Naive B cell (primary cell): ENCODE data around the gene LONP1. TPM values are rescaled to one million over a fixed set of nuclear protein-coding genes. Genes with fewer than 3 reads are reported as not detected.
A peak's percentile ranks its signal among the peaks of the same experiment; 100 is the strongest.
"Not testable (repeated sequence)": the region's sequence is repeated elsewhere in the genome, so short reads cannot be mapped to it uniquely, and the experiment has no call there.

Experiments
- ATAC-seq, 2 donors: fragments of 150-1000 bp; cut with Tn5 transposase; 2 replicates each; pipeline ENCODE4 v1.10.0; 2021; ENCODE audit warnings: low read depth in 2 of 2, mild to moderate bottlenecking in 2 of 2, moderate library complexity in 2 of 2
- DNase-seq: peaks from one replicate; pipeline ENCODE4 v3.0.0; 2022
- H3K27ac Mint-ChIP-seq, 6 donors: one replicate each; pipeline ENCODE4 v1.8.0; 2020 to 2022; ENCODE audit warnings: mild to moderate bottlenecking in 6 of 6, mixed read lengths in 6 of 6, moderate library complexity in 5 of 6, inconsistent platforms in 2 of 6
- H3K27me3 Mint-ChIP-seq, 3 donors: one replicate each; pipeline ENCODE4 v1.8.0; 2021 to 2022; ENCODE audit warnings: mixed read lengths in 3 of 3, mild to moderate bottlenecking in 1 of 3
- H3K36me3 Mint-ChIP-seq, 2 donors: one replicate each; pipeline ENCODE4 v1.8.0; 2020 to 2022; ENCODE audit warnings: mixed read lengths in 2 of 2, inconsistent platforms in 1 of 2, mild to moderate bottlenecking in 1 of 2
- H3K4me1 Mint-ChIP-seq, 3 donors: one replicate each; pipeline ENCODE4 v1.8.0; 2020 to 2022; ENCODE audit warnings: mixed read lengths in 3 of 3, inconsistent platforms in 1 of 3, mild to moderate bottlenecking in 1 of 3, moderate library complexity in 1 of 3
- H3K4me3 Mint-ChIP-seq, 8 donors: one replicate each; pipeline ENCODE4 v1.8.0; 2020 to 2022; ENCODE audit warnings: mild to moderate bottlenecking in 8 of 8, mixed read lengths in 8 of 8, moderate library complexity in 8 of 8, inconsistent platforms in 2 of 8
- H3K9me3 Mint-ChIP-seq, 7 donors: one replicate each; pipeline ENCODE4 v1.8.0; 2020 to 2022; ENCODE audit warnings: mixed read lengths in 7 of 7, mild to moderate bottlenecking in 5 of 7, inconsistent platforms in 2 of 7, moderate library complexity in 1 of 7
- polyA plus RNA-seq, 6 donors: library from polyadenylated mRNA; unstranded; fragments of 300-500 nt; fragmentation: Illumina TruSeq; gene quantifications; one replicate each; pipeline ENCODE4 v1.2.3, GENCODE V29; 2021; ENCODE audit warnings: low read depth in 6 of 6

Gene LONP1
- polyA plus RNA-seq, 6 donors from 2014 or later, result 16.7 to 40.6 (median 21.7) TPM

GRCh38 chr19:5706876-5707573 lies 12.9 kb downstream of the LONP1 start:
- DNase-seq (no peak), ATAC-seq (no peak)
- Mint-ChIP-seq H3K36me3 (peaks cover 0 to 8% of the 10 kb centered on the region in 2 donors), H3K27me3 (no peaks in the 10 kb centered on the region), H3K4me1 (peaks cover 0 to 5% (median 0%) of the 10 kb centered on the region in 3 donors), H3K4me3 (peak overlapping the region in 2 of 8 donors; percentile 9 to 60), H3K27ac (peak overlapping the region in 3 of 6 donors; percentile 28 to 66 (median 65)), H3K9me3 (no peaks in the 10 kb centered on the region)

DNA sequence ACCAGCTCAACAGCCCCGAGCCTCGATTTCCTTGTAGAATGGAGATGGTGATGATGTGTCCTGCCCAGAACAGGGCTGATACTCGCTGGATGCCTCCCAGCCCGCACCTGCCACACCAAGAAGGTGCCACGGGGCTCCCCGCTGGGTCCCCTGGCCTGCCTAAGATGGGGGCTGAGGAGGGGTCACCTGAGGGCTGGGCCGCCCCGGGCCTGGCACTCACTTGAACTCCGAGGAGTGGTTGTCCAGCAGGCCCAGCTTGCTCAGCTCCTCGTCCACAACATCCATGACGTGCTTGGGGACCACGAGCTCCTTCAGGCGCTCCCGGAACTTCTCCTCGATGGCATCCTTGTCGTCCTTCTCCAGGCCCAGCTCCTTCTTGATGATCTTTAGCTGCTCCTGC lies 14.4 kb downstream of the LONP1 start:
- peaks cover 0 to 5% (median 0%) of the 10 kb centered on the region in 3 donors for H3K4me1 Mint-ChIP-seq
- peaks cover 0 to 8% of the 10 kb centered on the region in 2 donors for H3K36me3 Mint-ChIP-seq
- ATAC-seq, result no peak
- no peak for DNase-seq
- H3K27me3 Mint-ChIP-seq, result no peaks in the 10 kb centered on the region
- no peak overlapping the region for H3K27ac Mint-ChIP-seq
- no peak overlapping the region for H3K4me3 Mint-ChIP-seq
- no peaks in the 10 kb centered on the region for H3K9me3 Mint-ChIP-seq

DNA sequence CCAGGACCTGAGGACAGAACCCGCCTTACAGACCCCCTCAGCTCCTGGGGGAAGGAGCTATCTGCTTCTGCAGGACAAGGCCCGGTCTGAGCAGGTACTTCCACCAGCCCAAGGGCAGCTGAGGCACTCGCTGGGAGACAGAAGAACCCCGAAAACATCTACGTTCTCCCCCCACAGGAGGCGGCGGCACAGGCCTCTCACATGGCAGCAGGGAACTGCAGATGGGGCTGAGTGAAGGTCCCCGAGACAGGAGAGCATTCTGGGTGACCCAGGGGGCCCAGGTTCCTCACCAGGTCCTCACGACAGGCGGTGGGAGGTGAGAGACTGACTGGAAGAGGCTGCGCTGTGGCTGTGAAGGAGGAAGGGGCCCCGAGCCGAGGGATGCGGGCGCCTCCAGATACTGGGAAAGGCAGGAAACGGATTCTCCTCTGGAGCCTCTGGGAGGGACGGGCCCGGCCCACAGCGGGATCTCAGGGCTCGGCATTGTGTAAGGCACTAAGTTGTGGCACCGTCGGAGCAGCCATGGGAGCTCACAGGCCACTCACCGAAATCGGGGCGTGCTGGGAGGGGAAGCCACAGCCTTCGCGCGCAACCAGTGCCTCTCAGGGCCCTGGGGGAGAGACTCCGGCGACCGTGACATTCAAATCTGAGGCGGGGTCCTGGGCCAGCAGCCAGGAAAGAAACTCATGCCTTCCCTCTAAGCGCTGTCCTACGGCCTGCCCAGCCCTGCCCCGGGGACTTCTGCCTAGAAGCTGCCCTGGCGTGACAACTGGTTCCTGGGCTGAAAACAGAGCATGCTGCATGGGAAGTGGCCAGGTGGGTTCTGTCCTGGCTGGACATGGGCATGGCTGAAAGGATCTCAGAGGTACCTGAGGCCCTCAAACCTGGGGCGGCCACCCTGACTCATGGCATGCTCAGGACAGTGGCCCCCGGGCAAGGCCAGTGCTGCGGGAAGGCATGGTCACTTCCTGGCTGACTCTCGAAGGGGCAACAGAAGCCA lies 15.8 kb downstream of the LONP1 start:
- Mint-ChIP-seq H3K27me3 (no peaks in the 10 kb centered on the region), H3K36me3 (peaks cover 0 to 8% of the 10 kb centered on the region in 2 donors), H3K9me3 (no peaks in the 10 kb centered on the region), H3K4me1 (peaks cover 0 to 5% (median 0%) of the 10 kb centered on the region in 3 donors), H3K4me3 (no peak overlapping the region), H3K27ac (peak overlapping the region in 1 of 6 donors; percentile 67)
- ATAC-seq (no peak), DNase-seq (no peak)

GRCh38 chr19:5702053-5702410 lies 17.9 kb downstream of the LONP1 start:
- not testable (repeated sequence) for H3K27ac Mint-ChIP-seq, DNase-seq, H3K9me3 Mint-ChIP-seq, H3K36me3 Mint-ChIP-seq, H3K27me3 Mint-ChIP-seq, H3K4me1 Mint-ChIP-seq, H3K4me3 Mint-ChIP-seq, ATAC-seq

GRCh38 chr19:5700455-5701092 lies 19.4 kb downstream of the LONP1 start:
- DNase-seq (no peak), ATAC-seq (no peak)
- peaks cover 0 to 8% of the 10 kb centered on the region in 2 donors for H3K36me3 Mint-ChIP-seq
- H3K27ac Mint-ChIP-seq, result peak overlapping the region in 1 of 6 donors; percentile 37
- no peaks in the 10 kb centered on the region for H3K9me3 Mint-ChIP-seq
- H3K27me3 Mint-ChIP-seq, result no peaks in the 10 kb centered on the region
- H3K4me3 Mint-ChIP-seq, result no peak overlapping the region
- H3K4me1 Mint-ChIP-seq, result peaks cover 0 to 5% (median 0%) of the 10 kb centered on the region in 3 donors

GRCh38 chr19:5698635-5699422 lies 21.1 kb downstream of the LONP1 start:
- peak overlapping the region in 3 of 6 donors; percentile 18 to 60 (median 19) for H3K27ac Mint-ChIP-seq
- ATAC-seq (peak; percentile 14 to 45), DNase-seq (no peak)
- H3K4me1 Mint-ChIP-seq, result peaks cover 0 to 11% (median 0%) of the 10 kb centered on the region in 3 donors
- H3K27me3 Mint-ChIP-seq, result no peaks in the 10 kb centered on the region
- H3K9me3 Mint-ChIP-seq, result no peaks in the 10 kb centered on the region
- H3K36me3 Mint-ChIP-seq, result peaks cover 0 to 8% of the 10 kb centered on the region in 2 donors
- no peak overlapping the region for H3K4me3 Mint-ChIP-seq

- Mint-ChIP-seq H3K9me3 (no peaks in the 10 kb centered on the region), H3K36me3 (peaks cover 0 to 6% of the 10 kb centered on the region in 2 donors), H3K4me1 (peaks cover 0 to 11% (median 3%) of the 10 kb centered on the region in 3 donors), H3K4me3 (peak overlapping the region in 1 of 8 donors; percentile 62), H3K27ac (peak overlapping the region in 1 of 6 donors; percentile 44), H3K27me3 (no peaks in the 10 kb centered on the region)
- DNase-seq, result no peak
- ATAC-seq, result no peak
Measured at GRCh38 chr19:5697890-5698634, 21.9 kb downstream of the LONP1 start.

GRCh38 chr19:5697022-5697889 lies 22.7 kb downstream of the LONP1 start:
- H3K4me3 Mint-ChIP-seq, result peak overlapping the region in 2 of 8 donors; percentile 60 to 62
- peaks cover 0 to 7% of the 10 kb centered on the region in 2 donors for H3K36me3 Mint-ChIP-seq
- no peaks in the 10 kb centered on the region for H3K9me3 Mint-ChIP-seq
- ATAC-seq (no peak), DNase-seq (no peak)
- peaks cover 5 to 19% (median 11%) of the 10 kb centered on the region in 3 donors for H3K4me1 Mint-ChIP-seq
- peak overlapping the region in 1 of 6 donors; percentile 20 for H3K27ac Mint-ChIP-seq
- H3K27me3 Mint-ChIP-seq, result no peaks in the 10 kb centered on the region

- H3K4me3 Mint-ChIP-seq, result no peak overlapping the region
- no peak for ATAC-seq
- H3K4me1 Mint-ChIP-seq, result peaks cover 9 to 20% (median 11%) of the 10 kb centered on the region in 3 donors
- peak overlapping the region in 1 of 6 donors; percentile 20 for H3K27ac Mint-ChIP-seq
- H3K9me3 Mint-ChIP-seq, result no peaks in the 10 kb centered on the region
- H3K36me3 Mint-ChIP-seq, result peaks cover 0 to 7% of the 10 kb centered on the region in 2 donors
- no peaks in the 10 kb centered on the region for H3K27me3 Mint-ChIP-seq
- DNase-seq, result no peak
Measured at GRCh38 chr19:5696196-5697021, 23.5 kb downstream of the LONP1 start.

DNA sequence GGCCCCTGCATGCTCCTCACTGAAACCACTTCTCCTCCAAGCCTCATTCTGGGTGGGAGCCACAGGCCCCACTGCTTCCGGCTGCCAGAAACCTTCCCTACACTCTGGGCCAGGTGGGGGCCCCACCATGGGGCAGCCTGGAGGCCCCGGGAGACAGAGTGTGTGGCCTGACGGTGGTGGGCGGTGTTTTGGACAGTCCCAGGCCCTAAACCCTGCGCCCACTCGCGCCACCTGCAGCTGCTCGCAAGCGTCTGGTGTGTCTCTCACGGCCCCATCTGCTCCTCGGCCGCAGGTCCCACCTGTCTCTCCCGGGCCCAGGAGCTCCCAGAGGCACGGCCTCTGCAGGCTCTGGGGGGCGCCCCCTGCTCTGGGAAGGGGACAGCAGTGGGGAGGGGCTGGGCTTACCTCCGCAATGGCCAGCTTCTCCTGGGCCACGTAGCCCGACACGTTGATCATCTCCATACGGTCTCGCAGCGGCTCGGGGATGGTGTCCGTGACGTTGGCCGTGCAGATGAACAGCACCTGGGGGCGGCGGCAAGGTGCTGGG lies 24.2 kb downstream of the LONP1 start:
- Mint-ChIP-seq H3K36me3 (peaks cover 0 to 7% of the 10 kb centered on the region in 2 donors), H3K4me3 (no peak overlapping the region), H3K4me1 (peaks cover 13 to 26% (median 15%) of the 10 kb centered on the region in 3 donors), H3K27me3 (no peaks in the 10 kb centered on the region), H3K27ac (peak overlapping the region in 1 of 6 donors; percentile 47), H3K9me3 (no peaks in the 10 kb centered on the region)
- no peak for DNase-seq
- no peak for ATAC-seq
